ENCODE results near the gene PRPF18. TPM values are rescaled to one million over a fixed set of nuclear protein-coding genes. Genes with fewer than 3 reads are reported as not detected.

PRPF18 gene
- total and polyA plus RNA-seq, 2 donors (not counting 1 experiment from before 2014, with no cell fraction given) = 12.2 to 28.9 TPM

GRCh38 chr10:13632884-13633440, 46.2 kb downstream of the PRPF18 start:
- no peaks in the 10 kb centered on the region for H3K4me1 ChIP-seq (ENCODE audit: control insufficient read depth in 2 of 2, insufficient read depth in 2 of 2, low read length in 2 of 2)
- H3K4me3 ChIP-seq (ENCODE audit: control extremely low read depth in 1 of 5, extremely low read depth in 1 of 5, insufficient read depth in 1 of 5, low read depth in 2 of 5, low read length in 4 of 5) = no peak overlapping the region
- Mint-ChIP-seq H3K27me3 (no peaks in the 10 kb centered on the region), H3K9me3 (ENCODE audit: insufficient read depth) (no peaks in the 10 kb centered on the region), H3K4me3 (no peak overlapping the region), H3K27ac (no peak overlapping the region), H3K4me1 (peaks cover 8% of the 10 kb centered on the region)
- H4K20me1 ChIP-seq (ENCODE audit: control insufficient read depth, insufficient read depth, low read length, poor library complexity, severe bottlenecking) = no peaks in the 10 kb centered on the region
- ChIA-PET POLR2A (no interaction called here), CTCF (no interaction called here)
- no peak overlapping the region for H3K9ac ChIP-seq (ENCODE audit: low read length)
- DNase-seq = no peak
- no peak overlapping the region for H2AFZ ChIP-seq (ENCODE audit: insufficient read depth, low read depth, low read length, poor library complexity, severe bottlenecking)
- intact Hi-C loops (cut with micrococcal nuclease) = no loop called here
- WGBS (ENCODE audit: insufficient coverage) = 92% methylated on average over 5 of the region's 5 CpGs
- H3K27me3 ChIP-seq (replicated peaks in 1 of 4; ENCODE audit: control extremely low read depth in 1 of 4, control insufficient read depth in 3 of 4, insufficient read depth in 4 of 4, low read length in 3 of 4) = no peaks in the 10 kb centered on the region
- H3K36me3 ChIP-seq (replicated peaks in 1 of 2; ENCODE audit: control extremely low read depth in 1 of 2, control insufficient read depth in 1 of 2, extremely low read depth in 1 of 2, insufficient read depth in 2 of 2, low read length in 1 of 2) = peaks cover 8 to 12% of the 10 kb centered on the region in 2 experiments
- no peaks in the 10 kb centered on the region for H3K79me2 ChIP-seq (ENCODE audit: control insufficient read depth, insufficient read depth, low read length)
- no peak overlapping the region for H3K27ac ChIP-seq (ENCODE audit: low read length in 2 of 2)
- H3K4me2 ChIP-seq (replicated peaks; ENCODE audit: low read depth, low read length, poor library complexity, severe bottlenecking) = no peak overlapping the region
- no peaks in the 10 kb centered on the region for H3K9me3 ChIP-seq (ENCODE audit: control extremely low read depth in 1 of 3, control insufficient read depth in 2 of 3, insufficient read depth in 1 of 3, low read length in 2 of 3)
- no peak for TF ChIP-seq EZH2 (IDR thresholded peaks at IDR 0.05; ENCODE audit: borderline replicate concordance, insufficient read depth, low read depth, low read length, poor library complexity, severe bottlenecking)
- TF ChIP-seq CTCF (IDR thresholded peaks at IDR 0.05) = no peak
- ATAC-seq (ENCODE audit: low read depth) = no peak

- no peak overlapping the region for H3K4me2 ChIP-seq (replicated peaks; ENCODE audit: low read depth, low read length, poor library complexity, severe bottlenecking)
- intact Hi-C loops (cut with micrococcal nuclease) = no loop called here
- no peaks in the 10 kb centered on the region for H3K79me2 ChIP-seq (ENCODE audit: control insufficient read depth, insufficient read depth, low read length)
- H3K9me3 Mint-ChIP-seq (ENCODE audit: insufficient read depth) = no peaks in the 10 kb centered on the region
- TF ChIP-seq CTCF (IDR thresholded peaks at IDR 0.05) (no peak), EZH2 (IDR thresholded peaks at IDR 0.05; ENCODE audit: borderline replicate concordance, insufficient read depth, low read depth, low read length, poor library complexity, severe bottlenecking) (no peak)
- no peaks in the 10 kb centered on the region for H3K27me3 ChIP-seq (replicated peaks in 1 of 4; ENCODE audit: control extremely low read depth in 1 of 4, control insufficient read depth in 3 of 4, insufficient read depth in 4 of 4, low read length in 3 of 4)
- no peak overlapping the region for H2AFZ ChIP-seq (ENCODE audit: insufficient read depth, low read depth, low read length, poor library complexity, severe bottlenecking)
- CTCF ChIA-PET = no interaction called here
- H3K27ac Mint-ChIP-seq = no peak overlapping the region
- peaks cover 7 to 12% of the 10 kb centered on the region in 2 experiments for H3K36me3 ChIP-seq (replicated peaks in 1 of 2; ENCODE audit: control extremely low read depth in 1 of 2, control insufficient read depth in 1 of 2, extremely low read depth in 1 of 2, insufficient read depth in 2 of 2, low read length in 1 of 2)
- H3K4me3 ChIP-seq (ENCODE audit: control extremely low read depth in 1 of 5, extremely low read depth in 1 of 5, insufficient read depth in 1 of 5, low read depth in 2 of 5, low read length in 4 of 5) = no peak overlapping the region
- no peaks in the 10 kb centered on the region for H3K27me3 Mint-ChIP-seq
- ATAC-seq (ENCODE audit: low read depth) = no peak
- peaks cover 8% of the 10 kb centered on the region for H3K4me1 Mint-ChIP-seq
- H3K4me1 ChIP-seq (ENCODE audit: control insufficient read depth in 2 of 2, insufficient read depth in 2 of 2, low read length in 2 of 2) = no peaks in the 10 kb centered on the region
- POLR2A ChIA-PET = no interaction called here
- H3K9ac ChIP-seq (ENCODE audit: low read length) = no peak overlapping the region
- DNase-seq = no peak
- WGBS (ENCODE audit: insufficient coverage) = 93% methylated on average over 4 of the region's 7 CpGs
- H3K4me3 Mint-ChIP-seq = no peak overlapping the region
- no peaks in the 10 kb centered on the region for H4K20me1 ChIP-seq (ENCODE audit: control insufficient read depth, insufficient read depth, low read length, poor library complexity, severe bottlenecking)
- no peak overlapping the region for H3K27ac ChIP-seq (ENCODE audit: low read length in 2 of 2)
- H3K9me3 ChIP-seq (ENCODE audit: control extremely low read depth in 1 of 3, control insufficient read depth in 2 of 3, insufficient read depth in 1 of 3, low read length in 2 of 3) = no peaks in the 10 kb centered on the region
Observed at GRCh38 chr10:13633689-13634088, 46.9 kb downstream of the PRPF18 start.
